Spinal cord (tissue), 10 donors: ENCODE measurements around the gene HASPIN. TPM values are rescaled to one million over a fixed set of nuclear protein-coding genes. Genes with fewer than 3 reads are reported as not detected.

Experiments used
- DNase-seq, 6 donors: peaks; one replicate each; pipeline versions ENCODE4 v3.0.0 to v3.0.0-alpha.2; 2013 to 2015; ENCODE audit warnings: low spot score in 6 of 6, low read depth in 4 of 6
- H3K27ac ChIP-seq: one replicate; pipeline ENCODE4 v1.5.1; 2013; ENCODE audit warnings: low read depth, low read length, control low read depth
- H3K27me3 ChIP-seq: one replicate; pipeline ENCODE4 v1.6.1; 2013; ENCODE audit warnings: low read length; ENCODE audit not compliant: control insufficient read depth, insufficient read depth
- H3K36me3 ChIP-seq: one replicate; pipeline ENCODE4 v1.6.1; 2013; ENCODE audit warnings: low read length; ENCODE audit not compliant: control insufficient read depth, insufficient read depth
- H3K4me1 ChIP-seq: one replicate; pipeline ENCODE4 v1.6.1; 2013; ENCODE audit warnings: low read length; ENCODE audit not compliant: control insufficient read depth, insufficient read depth
- H3K4me3 ChIP-seq: one replicate; pipeline ENCODE4 v1.5.1; 2013; ENCODE audit warnings: low read depth, low read length, control low read depth
- H3K9me3 ChIP-seq: one replicate; pipeline ENCODE4 v1.6.1; 2013; ENCODE audit warnings: low read length; ENCODE audit not compliant: control insufficient read depth, insufficient read depth
- WGBS: methylation state at CpG from one replicate; pipeline ENCODE4 v1.1.5; 2013; ENCODE audit warnings: missing lambda C conversion rate; ENCODE audit not compliant: insufficient coverage; 5-methylcytosine and 5-hydroxymethylcytosine counted together
- polyA plus RNA-seq, 2 donors: library from polyadenylated mRNA; unstranded; fragments of 120-200 nt; gene quantifications; one replicate each; pipeline ENCODE4 v1.2.1, GENCODE V29; 2013; ENCODE audit not compliant: insufficient read length in 2 of 2
- total RNA-seq, 2 donors: library from RNA; depleted of rRNA in 1 of 2; stranded (reverse); fragments of 120-200 nt in 1 of 2; fragments of >200 nt in 1 of 2; gene quantifications; one replicate each; pipeline versions ENCODE4 v1.2.3 to v1.2.4, GENCODE V29; 2013 to 2014
- donor health status: healthy.

HASPIN gene
- total and polyA plus RNA-seq, 4 donors, result 1.3 to 2.5 (median 1.7) TPM

- H3K27ac ChIP-seq, result no peak overlapping the region
- peaks cover 13% of the 10 kb centered on the region for H3K4me1 ChIP-seq
- 90% methylated on average over 8 of the region's 8 CpGs for WGBS
- no peak for DNase-seq
- H3K36me3 ChIP-seq, result no peaks in the 10 kb centered on the region
- no peak overlapping the region for H3K4me3 ChIP-seq
- no peaks in the 10 kb centered on the region for H3K27me3 ChIP-seq
- H3K9me3 ChIP-seq, result no peaks in the 10 kb centered on the region
These were observed 45.1 kb downstream of the HASPIN start for GRCh38 chr17:3768769-3769168.

GRCh38 chr17:3770466-3770865, 46.8 kb downstream of the HASPIN start:
- DNase-seq, result no peak
- WGBS, result 54% methylated on average over 6 of the region's 8 CpGs
- H3K27me3 ChIP-seq, result no peaks in the 10 kb centered on the region
- H3K36me3 ChIP-seq, result no peaks in the 10 kb centered on the region
- no peak overlapping the region for H3K27ac ChIP-seq
- H3K4me3 ChIP-seq, result no peak overlapping the region
- no peaks in the 10 kb centered on the region for H3K9me3 ChIP-seq
- peaks cover 13% of the 10 kb centered on the region for H3K4me1 ChIP-seq

- no peaks in the 10 kb centered on the region for H3K27me3 ChIP-seq
- H3K4me1 ChIP-seq, result peaks cover 13% of the 10 kb centered on the region
- no peak overlapping the region for H3K27ac ChIP-seq
- WGBS, result 25% methylated on average over 11 of the region's 16 CpGs
- H3K36me3 ChIP-seq, result no peaks in the 10 kb centered on the region
- no peak overlapping the region for H3K4me3 ChIP-seq
- no peaks in the 10 kb centered on the region for H3K9me3 ChIP-seq
- peak in 2 of 6 donors; percentile 54 to 58 for DNase-seq
These were observed 47.4 kb downstream of the HASPIN start for GRCh38 chr17:3771140-3771539.

DNA sequence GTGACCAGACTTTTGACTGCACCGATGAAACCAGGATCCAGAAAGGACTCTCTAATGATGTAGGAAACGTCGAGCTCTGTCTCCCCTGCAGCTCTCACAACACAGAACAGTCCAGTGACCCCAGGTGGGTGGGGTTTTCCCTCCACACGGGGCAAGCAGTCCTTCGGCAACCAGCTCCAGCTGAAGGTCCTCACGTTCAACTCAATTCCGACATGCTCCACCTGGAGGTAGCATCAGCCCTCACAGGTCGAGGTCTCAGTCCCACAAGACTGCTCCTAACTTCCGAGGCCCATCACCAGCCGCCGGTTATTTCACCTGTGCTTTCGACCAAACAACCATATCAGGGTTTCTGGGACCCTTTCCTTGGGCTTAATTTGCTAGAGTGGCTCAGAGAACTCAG, 49.1 kb downstream of the HASPIN start:
- no peaks in the 10 kb centered on the region for H3K9me3 ChIP-seq
- H3K27me3 ChIP-seq, result no peaks in the 10 kb centered on the region
- H3K27ac ChIP-seq, result no peak overlapping the region
- peaks cover 13% of the 10 kb centered on the region for H3K4me1 ChIP-seq
- 81% methylated on average over 11 of the region's 12 CpGs for WGBS
- no peak for DNase-seq
- H3K36me3 ChIP-seq, result no peaks in the 10 kb centered on the region
- H3K4me3 ChIP-seq, result no peak overlapping the region

DNA sequence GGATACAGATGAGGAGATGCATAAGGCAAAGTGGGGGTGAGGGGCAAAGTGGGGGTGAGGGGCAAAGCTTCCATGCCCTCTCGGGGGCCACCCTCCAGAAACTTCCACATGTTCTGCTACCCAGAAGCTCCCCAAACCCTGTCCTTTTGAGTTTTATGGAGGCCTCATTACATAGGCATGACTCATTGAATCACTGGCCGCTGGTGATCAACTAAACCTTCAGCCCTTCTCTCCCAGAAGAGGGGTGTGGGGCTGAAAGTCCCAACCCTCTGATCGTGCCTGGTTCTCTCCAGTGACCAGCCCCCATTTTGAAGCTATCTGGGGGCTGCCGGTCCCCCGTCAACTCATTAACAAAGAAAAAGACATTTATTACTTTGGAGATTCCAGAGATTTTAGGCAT, 49.8 kb downstream of the HASPIN start:
- Histone ChIP-seq H3K27me3 (no peaks in the 10 kb centered on the region), H3K9me3 (no peaks in the 10 kb centered on the region), H3K27ac (no peak overlapping the region), H3K4me1 (peaks cover 13% of the 10 kb centered on the region), H3K4me3 (no peak overlapping the region), H3K36me3 (no peaks in the 10 kb centered on the region)
- DNase-seq, result no peak
- whole genome bisulfite sequencing, result no CpG with 5 or more reads among the region's 5 CpGs

- H3K9me3 ChIP-seq, result no peaks in the 10 kb centered on the region
- DNase-seq, result no peak
- WGBS, result 100% methylated on average over 1 of the region's 3 CpGs
- H3K36me3 ChIP-seq, result no peaks in the 10 kb centered on the region
- H3K4me3 ChIP-seq, result no peak overlapping the region
- H3K4me1 ChIP-seq, result peaks cover 13% of the 10 kb centered on the region
- H3K27ac ChIP-seq, result no peak overlapping the region
- H3K27me3 ChIP-seq, result no peaks in the 10 kb centered on the region
These were observed 50.3 kb downstream of the HASPIN start for GRCh38 chr17:3773966-3774365.

Other genes with a start within 250 kb of the HASPIN start
- 10 to 100 TPM; 18.2 to 27.2 TPM for gene ASPA, start 247.9 kb upstream of the HASPIN start, total RNA-seq
- 1 to 10 TPM; 1.9 to 6.9 TPM for gene ASPA, start 247.9 kb upstream of the HASPIN start, polyA plus RNA-seq
- 1 to 10 TPM; 2.2 to 5.4 TPM for gene TRPV3, start 166.1 kb upstream of the HASPIN start, total RNA-seq
- gene TRPV3, start 166.1 kb upstream of the HASPIN start, polyA plus RNA-seq, result 1 to 10 TPM; 2.8 to 4.7 TPM
- gene TRPV1, start 114.5 kb upstream of the HASPIN start, total RNA-seq, result 10 to 100 TPM in 1 of 2 donors, 1 to 10 TPM in 1; 6.0 to 29.3 TPM
- gene TRPV1, start 114.5 kb upstream of the HASPIN start, polyA plus RNA-seq, result 10 to 100 TPM in 1 of 2 donors, 1 to 10 TPM in 1; 7.9 to 12.6 TPM
- gene SHPK, start 87.7 kb upstream of the HASPIN start, total RNA-seq, result 10 to 100 TPM in 1 of 2 donors, 1 to 10 TPM in 1; 9.6 to 16.2 TPM
- gene SHPK, start 87.7 kb upstream of the HASPIN start, polyA plus RNA-seq, result 10 to 100 TPM; 13.1 to 14.9 TPM
- gene CTNS, start 87.1 kb upstream of the HASPIN start, total RNA-seq, result 10 to 100 TPM; 13.6 to 15.2 TPM
- gene CTNS, start 87.1 kb upstream of the HASPIN start, polyA plus RNA-seq, result 10 to 100 TPM; 16.6 to 17.8 TPM
- 100 to 1,000 TPM in 1 of 2 donors, 10 to 100 TPM in 1; 26.4 to 116 TPM for gene TAX1BP3, start 55.3 kb upstream of the HASPIN start, total RNA-seq
- gene TAX1BP3, start 55.3 kb upstream of the HASPIN start, polyA plus RNA-seq, result 10 to 100 TPM; 44.9 to 52.6 TPM
- 10 to 100 TPM; 11.0 to 18.7 TPM for gene EMC6, start 55.1 kb upstream of the HASPIN start, total RNA-seq
- 10 to 100 TPM; 43.7 to 48.1 TPM for gene EMC6, start 55.1 kb upstream of the HASPIN start, polyA plus RNA-seq
- gene P2RX5, start 27.7 kb upstream of the HASPIN start, total RNA-seq, result 1 to 10 TPM; 6.0 to 8.4 TPM
- 10 to 100 TPM; 12.3 to 16.8 TPM for gene P2RX5, start 27.7 kb upstream of the HASPIN start, polyA plus RNA-seq
- 10 to 100 TPM; 26.5 to 34.4 TPM for gene ITGAE, start 77.3 kb downstream of the HASPIN start, total RNA-seq
- gene ITGAE, start 77.3 kb downstream of the HASPIN start, polyA plus RNA-seq, result 10 to 100 TPM; 49.7 to 51.2 TPM
- 10 to 100 TPM; 23.8 to 38.5 TPM for gene NCBP3, start 122.3 kb downstream of the HASPIN start, total RNA-seq
- 10 to 100 TPM; 49.9 to 63.2 TPM for gene NCBP3, start 122.3 kb downstream of the HASPIN start, polyA plus RNA-seq
- gene CAMKK1, start 169.2 kb downstream of the HASPIN start, total RNA-seq, result 10 to 100 TPM in 1 of 2 donors, 1 to 10 TPM in 1; 5.2 to 10.1 TPM
- 10 to 100 TPM; 16.8 to 22.5 TPM for gene CAMKK1, start 169.2 kb downstream of the HASPIN start, polyA plus RNA-seq
- 1 to 10 TPM in 1 of 2 donors, under 1 TPM in 1; 0.55 to 1.9 TPM for gene P2RX1, start 192.6 kb downstream of the HASPIN start, total RNA-seq
- gene P2RX1, start 192.6 kb downstream of the HASPIN start, polyA plus RNA-seq, result under 1 TPM; 0.17 to 0.36 TPM
- 1 to 10 TPM; 4.0 TPM for gene ATP2A3, start 240.5 kb downstream of the HASPIN start, total RNA-seq
- gene ATP2A3, start 240.5 kb downstream of the HASPIN start, polyA plus RNA-seq, result 1 to 10 TPM; 3.8 to 4.6 TPM